Non-pigmented ciliary epithelial cell (primary cell): ENCODE measurements around the gene ENDOU.

Experiments
- DNase-seq: peaks from one replicate; pipeline ENCODE4 v3.0.0-alpha.2; 2010; ENCODE audit warnings: low read depth

Gene ENDOU

GRCh38 chr12:47718531-47718930 lies 6.8 kb downstream of the ENDOU start:
- no peak for DNase-seq

GRCh38 chr12:47717443-47718193 lies 7.7 kb downstream of the ENDOU start:
- DNase-seq = no peak

GRCh38 chr12:47717046-47717442 lies 8.2 kb downstream of the ENDOU start:
- DNase-seq = no peak

- no peak for DNase-seq
Measured at GRCh38 chr12:47715877-47716548, 9.3 kb downstream of the ENDOU start.

DNA sequence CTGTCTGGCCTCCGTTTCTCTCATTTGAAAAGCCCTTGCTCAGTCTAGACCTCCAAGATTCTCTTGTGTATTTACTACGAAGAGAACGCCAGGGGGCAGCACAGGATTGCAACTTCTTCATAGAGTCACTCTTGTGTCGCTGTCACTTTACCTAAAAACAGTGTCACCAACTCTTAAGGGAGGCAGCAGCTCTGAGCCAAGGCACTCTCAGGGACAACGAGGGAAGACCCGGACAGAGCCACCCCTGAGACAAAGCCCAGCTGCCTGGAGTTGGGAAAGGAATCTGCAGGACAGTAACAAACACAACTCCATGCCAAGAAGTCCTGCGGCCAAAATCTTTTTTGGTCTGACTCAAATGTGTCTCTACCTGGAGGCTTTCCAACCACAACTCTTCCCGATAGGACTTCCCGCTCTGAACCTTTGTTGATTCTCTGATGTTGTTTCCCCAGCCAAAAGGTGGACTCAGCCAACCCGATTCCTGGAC lies 9.9 kb downstream of the ENDOU start:
- peak; percentile 34 for DNase-seq

DNA sequence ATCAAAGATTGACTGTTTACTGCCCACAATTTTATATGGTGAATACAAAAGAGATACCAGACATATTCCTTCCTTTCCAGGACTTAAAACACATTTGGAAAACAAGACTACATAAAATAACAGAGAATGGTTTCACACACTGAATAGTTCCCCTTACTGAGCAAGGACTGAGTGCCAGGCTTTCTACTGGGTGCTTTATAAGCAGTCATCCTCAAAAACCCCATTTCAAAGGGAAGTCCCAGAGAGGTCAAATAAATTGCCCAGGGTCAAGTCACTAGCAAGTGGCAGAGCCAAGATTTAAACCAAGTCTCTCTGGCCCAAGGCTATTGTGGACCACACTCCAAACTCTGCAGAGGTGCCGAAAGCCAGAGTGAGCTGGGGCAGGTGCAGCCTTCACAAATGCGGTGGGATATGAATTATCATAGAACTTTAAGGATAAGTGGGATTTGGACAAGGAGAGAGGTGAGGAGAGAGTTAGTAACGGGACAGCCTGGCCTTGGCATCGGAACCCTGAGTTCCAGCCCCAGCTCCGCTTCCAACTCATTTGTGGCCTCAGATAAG lies 10.4 kb downstream of the ENDOU start:
- no peak for DNase-seq

GRCh38 chr12:47712171-47712570 lies 13.1 kb downstream of the ENDOU start:
- DNase-seq = no peak

GRCh38 chr12:47711448-47711847 lies 13.8 kb downstream of the ENDOU start:
- no peak for DNase-seq

GRCh38 chr12:47710278-47710677 lies 15.0 kb downstream of the ENDOU start:
- no peak for DNase-seq

- no peak for DNase-seq
Measured at GRCh38 chr12:47709671-47710070, 15.6 kb downstream of the ENDOU start.

GRCh38 chr12:47709237-47709636 lies 16.1 kb downstream of the ENDOU start:
- DNase-seq = no peak

- DNase-seq = no peak
Measured at GRCh38 chr12:47707905-47708543, 17.3 kb downstream of the ENDOU start.

- no peak for DNase-seq
Measured at GRCh38 chr12:47707355-47707754, 17.9 kb downstream of the ENDOU start.

- DNase-seq = peak; percentile 52
Measured at GRCh38 chr12:47705566-47706425, 19.5 kb downstream of the ENDOU start, which contains the start of gene RPAP3. Gene RPAP3 (minus strand): TSS chr12:47706030. CDS start chr12:47702840, 3,190 bp downstream.

GRCh38 chr12:47705229-47705565 lies 20.1 kb downstream of the ENDOU start:
- no peak for DNase-seq

DNA sequence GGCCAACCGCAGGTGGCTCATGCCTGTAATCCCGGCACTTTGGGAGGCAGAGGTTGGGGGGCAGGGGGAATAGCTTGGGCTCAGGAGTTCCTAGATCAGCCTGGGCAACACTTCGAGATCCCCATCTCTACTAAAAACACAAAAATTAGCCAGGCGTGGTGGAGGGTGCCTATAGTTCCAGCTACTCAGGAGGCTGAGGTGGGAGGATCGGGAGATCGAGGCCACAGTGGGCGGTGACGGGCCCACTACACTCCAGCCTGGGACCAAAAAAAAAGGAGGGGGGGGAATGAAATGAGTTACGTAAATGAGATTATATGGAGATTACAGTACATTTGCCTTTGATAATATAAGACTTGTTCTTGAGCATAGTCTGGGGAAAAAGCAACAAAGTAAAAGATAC lies 20.6 kb downstream of the ENDOU start:
- DNase-seq = no peak

GRCh38 chr12:47700263-47700662 lies 25.0 kb downstream of the ENDOU start:
- no peak for DNase-seq

- DNase-seq = no peak
Measured at GRCh38 chr12:47698631-47699030, 26.7 kb downstream of the ENDOU start.

DNA sequence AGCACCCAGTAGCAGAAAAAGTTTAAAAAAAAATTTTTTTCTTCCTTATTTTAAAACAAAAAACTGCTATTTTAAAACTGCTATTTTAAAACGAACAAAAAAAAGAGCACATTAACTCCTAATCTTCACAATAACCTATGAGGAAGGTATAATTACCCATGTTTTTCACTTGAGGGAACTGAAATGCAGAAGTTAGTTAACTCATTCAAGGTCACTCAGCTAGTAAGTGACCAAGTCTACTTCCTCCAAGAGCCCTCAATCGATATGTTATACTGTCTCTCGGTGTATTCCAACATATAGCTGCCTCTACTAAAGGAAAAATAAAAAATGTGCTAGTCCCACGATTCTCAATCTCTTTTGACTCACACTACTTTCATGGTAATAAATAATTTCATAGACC lies 27.2 kb downstream of the ENDOU start:
- no peak for DNase-seq

GRCh38 chr12:47689215-47689614 lies 36.1 kb downstream of the ENDOU start:
- no peak for DNase-seq

DNA sequence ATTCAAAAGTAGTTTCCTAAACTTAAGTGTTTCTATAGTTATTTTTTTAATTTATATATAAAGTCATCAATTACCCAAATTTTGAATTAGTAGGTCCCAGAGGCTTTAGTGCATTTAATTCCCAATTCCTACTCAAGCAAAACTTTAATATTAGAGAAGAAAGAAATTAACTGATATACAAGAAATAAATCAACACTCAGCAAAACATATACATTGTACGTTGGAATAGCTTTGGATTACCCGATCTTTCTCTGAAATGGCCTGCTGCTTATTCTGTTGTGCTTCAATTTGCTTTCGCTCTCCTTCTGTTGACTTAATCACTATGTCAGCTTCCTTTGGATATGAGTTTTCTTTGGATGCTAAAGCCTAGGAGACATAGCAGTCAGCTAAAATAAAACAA lies 37.7 kb downstream of the ENDOU start:
- DNase-seq = no peak
